Left ventricle myocardium inferior (tissue), 1 donor: ENCODE data around the gene TRIM29. TPM values are rescaled to one million over a fixed set of nuclear protein-coding genes. Genes with fewer than 3 reads are reported as not detected.

Experiments
- DNase-seq: peaks from one replicate; pipeline ENCODE4 v3.0.0-alpha.2; 2020
- H3K27ac ChIP-seq: fragments of 200-600 bp; replicated peaks from 2 replicates; pipeline ENCODE4 v1.8.0; 2021
- H3K27me3 ChIP-seq: fragments of 200-600 bp; 2 replicates; pipeline ENCODE4 v1.8.0; 2021; ENCODE audit warnings: low read depth
- H3K36me3 ChIP-seq: fragments of 200-600 bp; 2 replicates; pipeline ENCODE4 v1.8.0; 2021
- H3K4me1 ChIP-seq: fragments of 200-600 bp; 2 replicates; pipeline ENCODE4 v1.8.0; 2021
- H3K4me3 ChIP-seq: fragments of 200-600 bp; 2 replicates; pipeline ENCODE4 v1.8.0; 2021; ENCODE audit warnings: mild to moderate bottlenecking, moderate library complexity
- H3K9me3 ChIP-seq: fragments of 200-600 bp; replicated peaks from 2 replicates; pipeline ENCODE4 v1.8.0; 2021
- CTCF ChIP-seq: fragments of 200-600 bp; IDR thresholded peaks from 2 replicates; pipeline ENCODE4 v1.8.0; 2021; ENCODE audit warnings: antibody characterized with exemption, mild to moderate bottlenecking, borderline replicate concordance
- intact Hi-C: fragments of 100-400 bp; cut with micrococcal nuclease; formaldehyde crosslinking; loops from one replicate; pipeline ENCODE4 v1.11.0; 2022
- total RNA-seq: library from RNA; stranded (reverse); fragmentation: NEBNext Ultra II Directional; extraction: Animal tissue kit (Norgen Biotek cat#: 25700); gene quantifications from one replicate; pipeline ENCODE4 v1.2.1, GENCODE V29; 2021
- donor health status: DM: no; HTN: yes; CAD: no; lungs with severe emphysema.

The TRIM29 gene
- total RNA-seq, 1 donor from 2014 or later: not detected

- peak overlapping the region; percentile 45 for H3K4me3 ChIP-seq
- H3K9me3 ChIP-seq: no peaks in the 10 kb centered on the region
- DNase-seq: peak; percentile 78
- peaks cover 73% of the 10 kb centered on the region for H3K4me1 ChIP-seq
- no peak for TF ChIP-seq CTCF
- no peaks in the 10 kb centered on the region for H3K36me3 ChIP-seq
- H3K27me3 ChIP-seq: peaks cover 5% of the 10 kb centered on the region
- intact Hi-C loops: no loop called here
- H3K27ac ChIP-seq: peak overlapping the region; percentile 91
Observed at GRCh38 chr11:120184371-120184945, 46.5 kb upstream of the TRIM29 start.

- peaks cover 79% of the 10 kb centered on the region for H3K4me1 ChIP-seq
- intact Hi-C loops: no loop called here
- H3K27me3 ChIP-seq: peaks cover 5% of the 10 kb centered on the region
- no peak for DNase-seq
- H3K4me3 ChIP-seq: peak overlapping the region; percentile 38
- H3K27ac ChIP-seq: peak overlapping the region; percentile 91
- H3K36me3 ChIP-seq: no peaks in the 10 kb centered on the region
- TF ChIP-seq CTCF: no peak
- no peaks in the 10 kb centered on the region for H3K9me3 ChIP-seq
Observed at GRCh38 chr11:120183701-120184141, 45.8 kb upstream of the TRIM29 start.

- TF ChIP-seq CTCF: peak; percentile 56
- Histone ChIP-seq H3K27me3 (peaks cover 5% of the 10 kb centered on the region), H3K4me3 (peak overlapping the region; percentile 38), H3K9me3 (no peaks in the 10 kb centered on the region), H3K27ac (peak overlapping the region; percentile 91), H3K4me1 (peaks cover 83% of the 10 kb centered on the region), H3K36me3 (no peaks in the 10 kb centered on the region)
- DNase-seq: peak; percentile 53
- intact Hi-C loops: no loop called here
Observed at GRCh38 chr11:120182790-120183491, 45.0 kb upstream of the TRIM29 start.

- Histone ChIP-seq H3K9me3 (no peaks in the 10 kb centered on the region), H3K36me3 (no peaks in the 10 kb centered on the region), H3K4me3 (no peak overlapping the region), H3K27ac (peak overlapping the region; percentile 91), H3K27me3 (peaks cover 5% of the 10 kb centered on the region), H3K4me1 (peaks cover 77% of the 10 kb centered on the region)
- DNase-seq: no peak
- intact Hi-C loops: no loop called here
- TF ChIP-seq CTCF: no peak
Observed at GRCh38 chr11:120182372-120182771, 44.5 kb upstream of the TRIM29 start.

- Histone ChIP-seq H3K27ac (peak overlapping the region; percentile 91), H3K36me3 (no peaks in the 10 kb centered on the region), H3K27me3 (no peaks in the 10 kb centered on the region), H3K4me1 (peaks cover 68% of the 10 kb centered on the region), H3K4me3 (no peak overlapping the region), H3K9me3 (no peaks in the 10 kb centered on the region)
- DNase-seq: no peak
- TF ChIP-seq CTCF: no peak
- intact Hi-C loops: no loop called here
Observed at GRCh38 chr11:120181376-120181975, 43.6 kb upstream of the TRIM29 start.
